NCI-H187 (cell line): Measurements from ENCODE around the gene RNF207.

Experiments used
- DNase-seq, 2 experiments: peaks; one replicate each; lab custom pipeline; 2025; lab: John Stamatoyannopoulos, UW

The RNF207 gene

GRCh38 chr1:6249739-6250689 lies 44.1 kb downstream of the RNF207 start:
- DNase-seq: no peak

- no peak for DNase-seq
Measured at GRCh38 chr1:6251233-6251632, 45.3 kb downstream of the RNF207 start.

DNA sequence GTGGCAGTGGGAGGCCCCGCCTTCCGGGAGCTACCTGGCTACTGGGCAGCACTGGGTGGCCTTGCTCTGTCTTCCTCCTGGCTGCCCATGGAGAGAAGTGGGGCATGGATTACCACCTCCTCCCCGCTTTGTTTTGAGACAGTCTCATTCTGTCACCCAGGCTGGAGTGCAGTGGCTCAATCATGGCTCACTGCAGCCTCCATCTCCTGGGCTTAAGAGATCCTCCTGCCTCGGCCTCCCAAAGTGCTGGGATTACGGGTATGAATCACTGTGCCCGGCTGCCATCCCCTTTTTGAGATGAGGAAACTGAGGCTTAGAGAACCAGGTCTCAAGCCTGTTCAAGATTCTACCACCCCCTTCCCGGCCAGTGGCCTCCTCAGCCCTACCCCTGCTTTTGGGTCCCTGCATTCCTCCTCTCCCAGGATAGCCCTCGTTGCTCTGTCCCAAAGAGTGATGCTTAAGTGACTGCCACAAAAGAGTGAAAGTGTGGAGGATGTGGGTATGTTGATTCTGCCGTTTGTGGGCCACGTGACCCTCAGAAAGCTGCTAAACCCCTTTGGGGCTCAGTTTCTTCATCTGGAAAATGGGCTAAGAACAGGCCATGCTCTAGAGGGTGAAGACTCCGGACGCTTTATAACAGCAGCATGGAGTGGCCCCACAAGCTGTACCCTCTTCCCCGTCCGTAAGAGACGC lies 45.9 kb downstream of the RNF207 start:
- DNase-seq: no peak

- DNase-seq: no peak
Measured at GRCh38 chr1:6252374-6252710, 46.4 kb downstream of the RNF207 start.

GRCh38 chr1:6253380-6253779 lies 47.5 kb downstream of the RNF207 start:
- DNase-seq: no peak

DNA sequence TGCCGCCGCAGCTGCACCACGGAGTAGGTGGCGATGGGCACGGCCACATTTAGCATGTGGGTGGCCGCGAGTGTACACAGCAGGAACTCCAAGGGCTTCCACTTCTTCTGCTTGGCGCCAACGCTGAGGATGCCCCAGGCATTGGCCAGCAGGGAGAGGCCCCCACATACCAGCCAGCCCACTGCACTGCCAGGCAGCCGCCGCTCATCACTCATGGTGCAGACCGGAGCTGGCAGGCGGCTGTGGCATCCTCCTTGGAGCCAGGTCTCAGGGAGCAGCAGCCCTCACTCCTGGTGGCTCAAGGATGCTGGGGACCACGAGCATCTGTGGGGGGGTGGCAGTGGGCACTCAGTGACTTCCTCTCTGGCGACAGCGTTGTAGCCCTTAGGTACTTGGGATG lies 48.8 kb downstream of the RNF207 start:
- no peak for DNase-seq

GRCh38 chr1:6256645-6257044 lies 50.7 kb downstream of the RNF207 start:
- DNase-seq: no peak

GRCh38 chr1:6257541-6258069 lies 51.7 kb downstream of the RNF207 start:
- no peak for DNase-seq

DNA sequence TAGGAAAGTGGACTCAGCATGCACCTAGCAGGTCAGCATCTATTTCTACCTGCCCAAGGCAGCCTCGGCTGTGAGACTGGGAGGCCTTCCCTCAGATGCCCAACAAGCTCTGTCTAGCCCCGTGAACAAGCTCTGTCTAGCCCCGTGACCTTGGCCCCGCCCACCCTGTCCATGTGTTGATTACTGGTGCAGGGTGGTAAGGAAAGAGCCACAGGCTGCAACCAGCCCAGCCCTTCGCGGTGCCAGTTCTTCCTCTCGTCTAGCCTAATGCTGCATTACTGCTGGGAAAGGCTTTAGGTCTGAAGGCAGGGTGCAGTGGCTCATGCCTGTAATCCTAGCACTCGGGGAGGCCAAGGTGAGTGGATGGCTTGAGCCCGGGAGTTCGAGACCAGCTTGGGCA lies 52.8 kb downstream of the RNF207 start:
- DNase-seq: no peak

GRCh38 chr1:6259491-6260362 lies 53.8 kb downstream of the RNF207 start:
- peak in 1 of 2 experiments; percentile 21 for DNase-seq

DNA sequence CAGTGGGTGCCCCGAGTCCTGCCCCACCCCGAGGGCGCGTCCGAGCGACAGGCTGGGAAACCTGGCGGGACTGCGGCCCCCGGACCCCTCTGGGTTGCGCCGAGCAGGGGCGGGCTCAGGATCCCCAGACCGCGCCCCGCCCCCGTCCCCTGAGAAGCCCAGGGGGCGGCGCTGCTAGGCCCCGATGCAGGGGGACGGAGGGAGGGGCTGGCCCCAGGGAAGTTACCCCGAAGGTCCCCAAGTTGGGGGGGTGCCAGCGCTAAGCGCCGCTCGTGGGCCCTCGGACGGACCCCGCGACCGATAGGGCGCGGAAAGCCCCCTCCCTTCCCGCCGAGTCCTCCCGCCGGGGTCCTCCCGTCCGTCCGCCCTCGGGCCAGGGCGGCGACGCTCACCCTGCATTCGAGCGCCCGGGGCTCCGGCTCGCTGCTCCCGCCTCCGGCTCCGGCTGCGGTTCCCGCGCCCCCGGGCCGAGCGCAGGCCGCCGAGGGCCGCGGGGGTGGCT lies 54.6 kb downstream of the RNF207 start:
- DNase-seq: no peak

- peak in 1 of 2 experiments; percentile 34 for DNase-seq
Measured at GRCh38 chr1:6260961-6261614, 55.2 kb downstream of the RNF207 start, which contains the start of gene GPR153. Gene GPR153, minus strand, starts transcription at chr1:6261098. Its CDS starts 6,193 bp downstream, at chr1:6254905.

DNA sequence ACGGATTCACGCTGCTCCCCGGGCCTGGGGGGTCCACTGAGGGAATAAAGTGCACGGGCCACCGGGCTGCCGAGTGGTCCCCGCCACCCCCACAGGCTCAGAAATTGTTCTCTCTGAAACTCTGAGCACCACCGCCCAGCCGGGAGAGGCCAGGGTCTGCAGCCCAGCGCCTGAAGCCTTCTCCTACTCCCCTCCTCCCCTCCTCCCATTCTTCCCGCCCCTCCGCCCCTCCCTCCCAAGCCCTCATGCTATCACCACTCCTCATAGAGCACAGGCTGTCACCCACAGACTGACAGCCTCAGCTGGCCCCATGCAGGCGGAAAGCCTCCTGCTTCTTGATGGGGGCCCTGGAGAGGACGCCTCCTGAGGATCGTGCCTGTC lies 55.7 kb downstream of the RNF207 start:
- no peak for DNase-seq

DNA sequence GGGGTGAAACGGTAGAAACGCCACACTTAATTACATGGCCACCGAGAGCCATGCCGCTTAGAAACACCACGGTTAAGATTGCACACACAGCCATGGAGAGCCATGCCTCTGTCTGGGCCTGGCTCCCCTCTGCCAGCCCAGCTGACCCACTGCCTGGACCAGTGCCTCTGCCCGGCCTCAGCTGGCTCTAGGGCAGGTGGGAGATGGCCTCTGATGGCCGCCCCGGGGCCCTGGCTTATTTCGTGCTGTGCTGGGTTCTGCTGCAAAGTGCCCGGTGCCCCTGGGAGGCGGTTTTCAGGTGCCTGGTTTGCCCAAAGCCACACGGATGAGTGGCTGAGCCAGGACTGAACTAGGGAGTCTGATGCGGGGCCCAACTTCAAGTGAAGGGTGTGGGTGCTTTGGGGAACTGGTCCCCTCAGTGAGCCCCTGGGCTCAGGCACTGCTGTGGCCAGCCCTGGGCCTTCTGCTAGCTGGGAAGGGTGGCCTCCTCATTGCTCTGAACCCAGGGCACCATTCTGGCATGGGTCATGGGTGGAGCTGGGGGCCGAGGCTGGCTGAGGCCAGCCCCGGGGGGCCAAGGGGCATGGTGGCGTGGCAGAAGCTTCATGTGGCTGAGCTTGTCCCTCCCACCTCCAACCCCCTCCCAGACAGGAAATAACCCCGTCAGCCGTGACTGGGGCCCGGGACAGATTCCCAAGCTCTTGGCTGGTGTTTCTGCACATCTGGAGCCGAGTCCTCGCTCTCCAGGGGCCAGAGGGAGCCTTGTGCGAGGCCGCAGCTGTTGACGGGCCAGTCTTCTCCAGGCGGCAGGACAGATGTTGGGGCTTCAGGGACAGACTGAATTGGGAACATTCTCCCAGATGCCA lies 56.9 kb downstream of the RNF207 start:
- DNase-seq: no peak

DNA sequence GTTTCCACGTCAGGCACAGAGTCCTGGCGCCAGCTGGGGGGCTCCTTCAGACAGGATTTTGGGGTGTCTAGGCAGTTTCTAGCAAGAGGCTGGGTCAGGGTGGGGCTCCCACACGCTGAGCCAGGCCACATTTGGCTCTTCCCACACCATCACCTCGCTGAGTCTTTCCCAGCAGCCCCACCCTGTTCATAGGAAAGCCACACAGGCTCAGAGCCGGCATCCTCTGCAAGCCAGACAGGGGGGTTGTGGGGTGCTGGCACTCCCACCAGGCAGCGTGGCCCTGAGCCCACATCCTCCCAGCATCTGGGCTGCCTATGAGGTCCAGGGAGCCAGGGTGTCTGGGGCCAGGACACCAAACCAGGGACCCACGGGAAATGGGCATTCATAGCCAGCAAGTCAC lies 57.8 kb downstream of the RNF207 start:
- DNase-seq: no peak

- DNase-seq: peak in 1 of 2 experiments; percentile 61
Measured at GRCh38 chr1:6265151-6265550, 59.2 kb downstream of the RNF207 start.

DNA sequence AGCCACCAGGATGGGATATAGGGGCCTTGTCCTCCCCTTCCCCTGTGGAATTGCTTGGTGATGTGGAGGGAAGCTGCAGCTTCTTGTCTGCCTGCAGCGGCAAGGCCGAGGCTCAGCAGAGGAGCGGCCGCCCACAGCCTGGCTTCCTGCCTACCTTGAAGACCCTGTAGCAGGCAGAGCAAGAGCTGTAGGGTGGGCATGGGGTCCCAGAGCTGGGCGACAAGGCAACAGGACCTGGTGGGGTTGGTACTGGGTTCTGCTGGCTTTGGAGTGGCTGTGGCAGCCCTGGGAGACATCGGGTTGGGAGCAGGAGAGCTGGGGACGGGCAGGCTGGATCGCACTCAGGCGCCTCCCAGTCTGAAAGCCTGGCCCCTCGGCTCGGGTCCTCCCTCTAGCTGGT lies 60.7 kb downstream of the RNF207 start:
- no peak for DNase-seq

DNA sequence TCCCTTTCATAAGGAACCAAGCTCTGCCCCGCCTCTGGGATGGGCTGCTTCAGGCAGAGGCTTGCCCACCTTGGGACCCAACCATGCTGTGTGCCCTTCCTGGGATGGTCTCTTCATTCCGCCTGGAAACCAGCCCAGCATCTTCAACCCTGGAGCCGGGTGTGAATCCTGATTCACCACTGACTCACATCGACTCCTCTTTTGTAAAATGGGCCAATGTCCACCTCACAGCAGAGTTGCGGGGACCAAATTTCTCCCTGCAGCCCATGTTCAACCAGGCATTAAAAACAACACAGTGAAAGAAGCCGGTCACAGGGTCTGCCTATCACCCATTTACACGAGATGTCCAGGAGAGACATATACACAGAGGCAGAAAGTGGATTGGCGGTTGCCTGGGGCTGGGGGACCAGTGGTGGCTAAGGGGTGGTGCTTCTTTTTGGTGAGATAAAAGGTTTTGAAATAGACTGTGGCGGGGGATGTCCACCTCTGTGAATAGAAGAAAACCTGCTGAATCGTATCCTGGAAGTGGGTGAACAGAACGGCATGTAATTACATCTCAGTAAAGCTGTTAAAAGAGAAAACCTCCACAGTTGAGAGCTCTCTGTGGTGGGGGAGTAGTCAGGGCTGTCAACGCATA lies 61.9 kb downstream of the RNF207 start:
- no peak for DNase-seq

DNA sequence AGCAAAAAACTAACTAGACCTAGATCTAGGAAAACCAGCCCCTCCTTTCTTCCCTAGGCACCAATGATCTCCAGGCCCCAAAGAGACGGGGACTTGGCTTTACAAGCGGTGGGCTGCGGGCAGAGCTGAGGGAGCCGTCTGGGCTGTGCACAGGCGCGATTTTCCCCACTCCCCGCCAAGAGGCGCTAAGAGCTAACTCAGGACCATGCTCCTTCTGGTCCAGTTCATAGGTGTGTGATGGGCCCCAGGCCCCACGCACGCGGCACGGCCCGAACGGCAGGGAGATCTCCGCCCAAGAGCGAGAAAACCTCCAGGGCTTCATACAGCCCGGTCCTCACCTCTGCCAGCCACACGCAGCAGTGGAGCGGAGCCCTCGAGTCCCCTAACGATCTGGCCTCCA lies 62.5 kb downstream of the RNF207 start:
- no peak for DNase-seq

DNA sequence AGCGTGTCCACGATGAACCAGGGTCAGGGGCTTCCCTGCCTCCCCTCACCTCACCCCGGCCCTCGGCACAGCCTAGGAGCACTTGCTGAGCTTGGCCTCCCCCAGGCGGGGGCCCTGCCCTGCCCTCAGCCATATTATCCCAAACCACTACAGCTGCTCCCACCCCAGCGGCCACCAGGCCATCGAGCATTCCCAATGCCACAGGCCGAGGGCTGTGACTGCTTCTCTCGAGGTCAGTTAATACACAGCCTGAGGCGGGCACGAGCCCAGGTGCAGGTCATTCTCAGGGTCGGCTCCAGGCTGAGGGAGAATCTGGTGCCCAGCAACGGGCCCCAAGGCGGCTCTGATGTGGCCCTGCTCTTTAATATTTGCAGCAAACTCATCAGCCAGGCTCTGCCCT lies 63.4 kb downstream of the RNF207 start:
- no peak for DNase-seq
